OCI-M2 (cell line): ENCODE data around the gene MYRFL.
"Not testable (repeated sequence)": the region's sequence is repeated elsewhere in the genome, so short reads cannot be mapped to it uniquely, and the experiment has no call there.

Experiments used
- DNase-seq: peaks from one replicate; lab custom pipeline; 2025; ENCODE audit not compliant: unreplicated experiment; lab: John Stamatoyannopoulos, UW

Gene MYRFL

GRCh38 chr12:69824966-69825560 lies at the start of gene MYRFL:
TSS of gene MYRFL (plus strand) at chr12:69825227. CDS start at chr12:69825518, 291 bp downstream.
- no peak for DNase-seq

GRCh38 chr12:69779928-69780327 lies 45.1 kb upstream of the MYRFL start:
- DNase-seq = no peak

GRCh38 chr12:69783365-69783764 lies 41.7 kb upstream of the MYRFL start:
- DNase-seq = no peak

GRCh38 chr12:69789351-69789750 lies 35.7 kb upstream of the MYRFL start:
- DNase-seq = no peak

GRCh38 chr12:69792533-69792932 lies 32.5 kb upstream of the MYRFL start:
- DNase-seq = no peak

GRCh38 chr12:69807101-69807897 lies 17.7 kb upstream of the MYRFL start:
- not testable (repeated sequence) for DNase-seq

GRCh38 chr12:69810870-69811498 lies 14.0 kb upstream of the MYRFL start:
- DNase-seq = no peak

- no peak for DNase-seq
Measured at GRCh38 chr12:69816082-69816481, 8.9 kb upstream of the MYRFL start.

GRCh38 chr12:69821032-69821455 lies 4.0 kb upstream of the MYRFL start:
- DNase-seq = no peak

- DNase-seq = no peak
Measured at GRCh38 chr12:69821456-69822159, 3.4 kb upstream of the MYRFL start.

GRCh38 chr12:69822201-69822860 lies 2.7 kb upstream of the MYRFL start:
- no peak for DNase-seq

- no peak for DNase-seq
Measured at GRCh38 chr12:69824028-69824427, 999 bp upstream of the MYRFL start.

- no peak for DNase-seq
Measured at GRCh38 chr12:69828897-69829296, 3.9 kb downstream of the MYRFL start.

- no peak for DNase-seq
Measured at GRCh38 chr12:69833696-69834095, 8.7 kb downstream of the MYRFL start.

GRCh38 chr12:69834147-69834546 lies 9.1 kb downstream of the MYRFL start:
- no peak for DNase-seq

- no peak for DNase-seq
Measured at GRCh38 chr12:69834576-69834975, 9.5 kb downstream of the MYRFL start.

- no peak for DNase-seq
Measured at GRCh38 chr12:69835081-69835480, 10.1 kb downstream of the MYRFL start.

- no peak for DNase-seq
Measured at GRCh38 chr12:69836015-69836414, 11.0 kb downstream of the MYRFL start.

GRCh38 chr12:69837191-69837590 lies 12.2 kb downstream of the MYRFL start:
- DNase-seq = no peak

GRCh38 chr12:69837657-69838415 lies 12.8 kb downstream of the MYRFL start:
- DNase-seq = no peak
